Body of pancreas (tissue), 4 donors: ENCODE data around the gene POLR3C.

Experiments
- POLR2A ChIP-seq, 3 donors: fragments of 450-650 bp; IDR thresholded peaks; one replicate each; pipeline ENCODE4 v1.6.1; 2016; ENCODE audit warnings: antibody characterized with exemption in 3 of 3, mild to moderate bottlenecking in 2 of 3
- TF ChIP-seq, protein P1 (sequence below), 7 experiments: fragments of 450-650 bp in 4 of 7; fragments of 200-600 bp in 3 of 7; sonication (generic) in 3 of 7; IDR thresholded peaks; one replicate each; pipeline ENCODE4 v1.5.1; 2016 to 2019; ENCODE audit warnings: antibody characterized with exemption in 7 of 7

DNA sequence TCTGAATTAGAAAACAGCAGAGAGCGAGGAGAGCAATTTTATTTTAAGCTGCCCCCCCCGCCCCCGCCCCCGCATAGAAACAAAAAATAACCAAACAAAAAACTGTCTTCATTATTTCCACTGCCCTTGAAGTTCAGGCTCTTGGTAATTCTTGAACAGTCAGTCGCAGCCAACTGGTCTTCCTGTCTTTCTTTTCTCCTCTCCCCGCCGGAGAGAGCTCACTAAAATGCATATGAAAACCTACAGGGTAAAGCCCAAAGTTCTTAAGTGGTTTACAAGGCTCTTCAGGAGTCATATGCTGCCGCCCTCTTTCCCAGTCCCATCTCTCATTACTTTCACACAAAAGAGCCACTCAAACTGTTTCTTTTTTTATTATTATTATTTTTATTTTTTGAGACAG is 62.8 kb downstream of the POLR3C start:
- TF ChIP-seq POLR2A (IDR thresholded peaks at IDR 0.05) = no peak
- TF ChIP-seq, protein P1, sequence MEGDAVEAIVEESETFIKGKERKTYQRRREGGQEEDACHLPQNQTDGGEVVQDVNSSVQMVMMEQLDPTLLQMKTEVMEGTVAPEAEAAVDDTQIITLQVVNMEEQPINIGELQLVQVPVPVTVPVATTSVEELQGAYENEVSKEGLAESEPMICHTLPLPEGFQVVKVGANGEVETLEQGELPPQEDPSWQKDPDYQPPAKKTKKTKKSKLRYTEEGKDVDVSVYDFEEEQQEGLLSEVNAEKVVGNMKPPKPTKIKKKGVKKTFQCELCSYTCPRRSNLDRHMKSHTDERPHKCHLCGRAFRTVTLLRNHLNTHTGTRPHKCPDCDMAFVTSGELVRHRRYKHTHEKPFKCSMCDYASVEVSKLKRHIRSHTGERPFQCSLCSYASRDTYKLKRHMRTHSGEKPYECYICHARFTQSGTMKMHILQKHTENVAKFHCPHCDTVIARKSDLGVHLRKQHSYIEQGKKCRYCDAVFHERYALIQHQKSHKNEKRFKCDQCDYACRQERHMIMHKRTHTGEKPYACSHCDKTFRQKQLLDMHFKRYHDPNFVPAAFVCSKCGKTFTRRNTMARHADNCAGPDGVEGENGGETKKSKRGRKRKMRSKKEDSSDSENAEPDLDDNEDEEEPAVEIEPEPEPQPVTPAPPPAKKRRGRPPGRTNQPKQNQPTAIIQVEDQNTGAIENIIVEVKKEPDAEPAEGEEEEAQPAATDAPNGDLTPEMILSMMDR (IDR thresholded peaks at IDR 0.05) = no peak
